ENCODE measurements around the gene LDLRAD3. TPM values are rescaled to one million over a fixed set of nuclear protein-coding genes. Genes with fewer than 3 reads are reported as not detected.

LDLRAD3 gene
- total RNA-seq, 1 experiment from 2014 or later: 19.0 TPM

- H3K36me3 ChIP-seq (ENCODE audit: control insufficient read depth in 1 of 2, insufficient read depth in 2 of 2, low read length in 2 of 2): no peaks in the 10 kb centered on the region
- DNase-seq (ENCODE audit: low read depth, low spot score): no peak
- no peak for ATAC-seq
- ChIA-PET RAD21 (ENCODE audit: low non-redundant PET in 1 of 2, low total read pairs in 2 of 2, uncharacterized antibody in 2 of 2, unreplicated experiment in 2 of 2) (no interaction called here), CTCF (no interaction called here), POLR2A (no interaction called here)
- H4K20me1 ChIP-seq (ENCODE audit: insufficient read depth): no peaks in the 10 kb centered on the region
- H3K4me3 ChIP-seq (replicated peaks in 1 of 2; ENCODE audit: low read depth in 1 of 2, low read length in 2 of 2): no peak overlapping the region
- no peak for TF ChIP-seq TCF7L2 (IDR thresholded peaks at IDR 0.05; ENCODE audit: borderline replicate concordance, extremely low read depth, insufficient read depth, insufficient read length)
- TF ChIP-seq ELF1 (IDR thresholded peaks at IDR 0.05; ENCODE audit: borderline replicate concordance, low read depth): no peak
- TF ChIP-seq ZNF274 (IDR thresholded peaks at IDR 0.05; ENCODE audit: low read depth, low read length): no peak
- TF ChIP-seq JUND (IDR thresholded peaks at IDR 0.05): no peak
- TF ChIP-seq CEBPB (IDR thresholded peaks at IDR 0.05; ENCODE audit: low read depth): no peak
- TF ChIP-seq, protein P1, sequence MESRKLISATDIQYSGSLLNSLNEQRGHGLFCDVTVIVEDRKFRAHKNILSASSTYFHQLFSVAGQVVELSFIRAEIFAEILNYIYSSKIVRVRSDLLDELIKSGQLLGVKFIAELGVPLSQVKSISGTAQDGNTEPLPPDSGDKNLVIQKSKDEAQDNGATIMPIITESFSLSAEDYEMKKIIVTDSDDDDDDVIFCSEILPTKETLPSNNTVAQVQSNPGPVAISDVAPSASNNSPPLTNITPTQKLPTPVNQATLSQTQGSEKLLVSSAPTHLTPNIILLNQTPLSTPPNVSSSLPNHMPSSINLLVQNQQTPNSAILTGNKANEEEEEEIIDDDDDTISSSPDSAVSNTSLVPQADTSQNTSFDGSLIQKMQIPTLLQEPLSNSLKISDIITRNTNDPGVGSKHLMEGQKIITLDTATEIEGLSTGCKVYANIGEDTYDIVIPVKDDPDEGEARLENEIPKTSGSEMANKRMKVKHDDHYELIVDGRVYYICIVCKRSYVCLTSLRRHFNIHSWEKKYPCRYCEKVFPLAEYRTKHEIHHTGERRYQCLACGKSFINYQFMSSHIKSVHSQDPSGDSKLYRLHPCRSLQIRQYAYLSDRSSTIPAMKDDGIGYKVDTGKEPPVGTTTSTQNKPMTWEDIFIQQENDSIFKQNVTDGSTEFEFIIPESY (IDR thresholded peaks at IDR 0.05; ENCODE audit: extremely low read depth, insufficient replicate concordance, low read length): no peak
- no peak for TF ChIP-seq POLR2A (IDR thresholded peaks at IDR 0.05; ENCODE audit: borderline replicate concordance, extremely low read depth, insufficient read depth, insufficient read length)
- no peak for TF ChIP-seq RAD21 (IDR thresholded peaks at IDR 0.05; ENCODE audit: low read depth)
- no peak for TF ChIP-seq EZH2phosphoT487 (IDR thresholded peaks at IDR 0.05; ENCODE audit: borderline replicate concordance)
- TF ChIP-seq, protein P2, sequence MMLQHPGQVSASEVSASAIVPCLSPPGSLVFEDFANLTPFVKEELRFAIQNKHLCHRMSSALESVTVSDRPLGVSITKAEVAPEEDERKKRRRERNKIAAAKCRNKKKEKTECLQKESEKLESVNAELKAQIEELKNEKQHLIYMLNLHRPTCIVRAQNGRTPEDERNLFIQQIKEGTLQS (IDR thresholded peaks at IDR 0.05): no peak
- TF ChIP-seq, protein P3, sequence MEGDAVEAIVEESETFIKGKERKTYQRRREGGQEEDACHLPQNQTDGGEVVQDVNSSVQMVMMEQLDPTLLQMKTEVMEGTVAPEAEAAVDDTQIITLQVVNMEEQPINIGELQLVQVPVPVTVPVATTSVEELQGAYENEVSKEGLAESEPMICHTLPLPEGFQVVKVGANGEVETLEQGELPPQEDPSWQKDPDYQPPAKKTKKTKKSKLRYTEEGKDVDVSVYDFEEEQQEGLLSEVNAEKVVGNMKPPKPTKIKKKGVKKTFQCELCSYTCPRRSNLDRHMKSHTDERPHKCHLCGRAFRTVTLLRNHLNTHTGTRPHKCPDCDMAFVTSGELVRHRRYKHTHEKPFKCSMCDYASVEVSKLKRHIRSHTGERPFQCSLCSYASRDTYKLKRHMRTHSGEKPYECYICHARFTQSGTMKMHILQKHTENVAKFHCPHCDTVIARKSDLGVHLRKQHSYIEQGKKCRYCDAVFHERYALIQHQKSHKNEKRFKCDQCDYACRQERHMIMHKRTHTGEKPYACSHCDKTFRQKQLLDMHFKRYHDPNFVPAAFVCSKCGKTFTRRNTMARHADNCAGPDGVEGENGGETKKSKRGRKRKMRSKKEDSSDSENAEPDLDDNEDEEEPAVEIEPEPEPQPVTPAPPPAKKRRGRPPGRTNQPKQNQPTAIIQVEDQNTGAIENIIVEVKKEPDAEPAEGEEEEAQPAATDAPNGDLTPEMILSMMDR (IDR thresholded peaks at IDR 0.05 in 2 of 3, conservative IDR thresholded peaks at IDR 0.05 in 1 of 3; ENCODE audit: borderline replicate concordance in 1 of 3, insufficient read depth in 1 of 3, low read depth in 2 of 3, low read length in 2 of 3): no peak
- no peak for TF ChIP-seq EZH2 (IDR thresholded peaks at IDR 0.05)
- no peak for TF ChIP-seq EGR1 (IDR thresholded peaks at IDR 0.05; ENCODE audit: low read depth)
- TF ChIP-seq POLR2AphosphoS5 (IDR thresholded peaks at IDR 0.05; ENCODE audit: low read depth, low read length): no peak
- no peak for TF ChIP-seq SP1 (IDR thresholded peaks at IDR 0.05; ENCODE audit: low read depth)
- TF ChIP-seq, protein P4, sequence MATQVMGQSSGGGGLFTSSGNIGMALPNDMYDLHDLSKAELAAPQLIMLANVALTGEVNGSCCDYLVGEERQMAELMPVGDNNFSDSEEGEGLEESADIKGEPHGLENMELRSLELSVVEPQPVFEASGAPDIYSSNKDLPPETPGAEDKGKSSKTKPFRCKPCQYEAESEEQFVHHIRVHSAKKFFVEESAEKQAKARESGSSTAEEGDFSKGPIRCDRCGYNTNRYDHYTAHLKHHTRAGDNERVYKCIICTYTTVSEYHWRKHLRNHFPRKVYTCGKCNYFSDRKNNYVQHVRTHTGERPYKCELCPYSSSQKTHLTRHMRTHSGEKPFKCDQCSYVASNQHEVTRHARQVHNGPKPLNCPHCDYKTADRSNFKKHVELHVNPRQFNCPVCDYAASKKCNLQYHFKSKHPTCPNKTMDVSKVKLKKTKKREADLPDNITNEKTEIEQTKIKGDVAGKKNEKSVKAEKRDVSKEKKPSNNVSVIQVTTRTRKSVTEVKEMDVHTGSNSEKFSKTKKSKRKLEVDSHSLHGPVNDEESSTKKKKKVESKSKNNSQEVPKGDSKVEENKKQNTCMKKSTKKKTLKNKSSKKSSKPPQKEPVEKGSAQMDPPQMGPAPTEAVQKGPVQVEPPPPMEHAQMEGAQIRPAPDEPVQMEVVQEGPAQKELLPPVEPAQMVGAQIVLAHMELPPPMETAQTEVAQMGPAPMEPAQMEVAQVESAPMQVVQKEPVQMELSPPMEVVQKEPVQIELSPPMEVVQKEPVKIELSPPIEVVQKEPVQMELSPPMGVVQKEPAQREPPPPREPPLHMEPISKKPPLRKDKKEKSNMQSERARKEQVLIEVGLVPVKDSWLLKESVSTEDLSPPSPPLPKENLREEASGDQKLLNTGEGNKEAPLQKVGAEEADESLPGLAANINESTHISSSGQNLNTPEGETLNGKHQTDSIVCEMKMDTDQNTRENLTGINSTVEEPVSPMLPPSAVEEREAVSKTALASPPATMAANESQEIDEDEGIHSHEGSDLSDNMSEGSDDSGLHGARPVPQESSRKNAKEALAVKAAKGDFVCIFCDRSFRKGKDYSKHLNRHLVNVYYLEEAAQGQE (IDR thresholded peaks at IDR 0.05; ENCODE audit: low read depth): no peak
- no peak for TF ChIP-seq ZFX (IDR thresholded peaks at IDR 0.05)
- no peak for TF ChIP-seq SRF (IDR thresholded peaks at IDR 0.05; ENCODE audit: low read depth)
- no TSS peak for BruUV-seq (replicated peaks)
- H3K27ac ChIP-seq (ENCODE audit: low read depth, low read length): no peak overlapping the region
- H3K27me3 ChIP-seq (ENCODE audit: insufficient read depth, low read length): no peaks in the 10 kb centered on the region
- H3K9me2 ChIP-seq (ENCODE audit: insufficient read depth): no peaks in the 10 kb centered on the region
- H3K79me2 ChIP-seq (ENCODE audit: insufficient read depth, low read length): no peaks in the 10 kb centered on the region
- no peak overlapping the region for H3K9ac ChIP-seq (ENCODE audit: low read length)
- no peaks in the 10 kb centered on the region for H3K9me3 ChIP-seq (ENCODE audit: control insufficient read depth in 1 of 2, insufficient read depth in 1 of 2, low read depth in 1 of 2, low read length in 2 of 2)
- no peak overlapping the region for H2AFZ ChIP-seq (ENCODE audit: low read depth, low read length, poor library complexity, severe bottlenecking)
- no peaks in the 10 kb centered on the region for H3K4me1 ChIP-seq (ENCODE audit: control insufficient read depth in 1 of 2, insufficient read depth in 2 of 2, low read length in 2 of 2)
- no peak overlapping the region for H3K4me2 ChIP-seq (ENCODE audit: low read length)
- intact Hi-C loops (cut with micrococcal nuclease): no loop called here
Measured at GRCh38 chr11:36193290-36193619, 249.4 kb downstream of the LDLRAD3 start.
